DOHH2 (cell line): ENCODE data around the gene REEP3.

ENCODE experiments used
- CTCF ChIP-seq: fragments of 200-600 bp; sonication (generic); IDR thresholded peaks from one replicate; pipeline ENCODE4 v1.5.1; 2014; ENCODE audit warnings: antibody characterized with exemption, mild to moderate bottlenecking, low read depth, low read length; ENCODE audit not compliant: poor library complexity, severe bottlenecking
- EZH2phosphoT487 ChIP-seq: fragments of 200-600 bp; sonication (generic); IDR thresholded peaks from 2 replicates; pipeline ENCODE4 v1.6.1; 2017; ENCODE audit warnings: borderline replicate concordance, mild to moderate bottlenecking, antibody characterized with exemption, low read length, moderate library complexity, mixed read lengths

- TF ChIP-seq CTCF (no peak), EZH2phosphoT487 (no peak)
These were observed 58.3 kb downstream of the REEP3 start for GRCh38 chr10:63579371-63580014.
